A549 (cell line): ENCODE measurements around the gene MRGPRD. TPM values are rescaled to one million over a fixed set of nuclear protein-coding genes. Genes with fewer than 3 reads are reported as not detected.

ENCODE experiments used
- ATAC-seq, 2 experiments: fragments of 200-7000 bp in 1 of 2; fragments of >200 bp in 1 of 2; cut with Nextera tagmentation in 1 of 2; cut with Tn5 transposase in 1 of 2; 3 replicates each; pipeline versions ENCODE4 v1.8.0 to v1.9.1; 2018 to 2020; ENCODE audit warnings: mild to moderate bottlenecking in 1 of 2, moderate library complexity in 1 of 2
- CTCF ChIA-PET: fragments of 300-600 bp; sonication (Branson Sonifier 250); formaldehyde crosslinking; extraction: SDS; loops from one replicate; lab custom pipeline; 2021; ENCODE audit warnings: antibody characterized with exemption, inconsistent platforms; lab: Yijun Ruan, JAX
- POLR2A ChIA-PET: fragments of 350-600 bp; formaldehyde crosslinking; extraction: SDS; loops from one replicate; lab custom pipeline; 2021; ENCODE audit warnings: antibody characterized with exemption, inconsistent platforms; lab: Yijun Ruan, JAX
- DNase-seq, 2 experiments: peaks; one replicate each; pipeline versions ENCODE4 v3.0.0 to v3.0.0-alpha.2; 2011 to 2016; ENCODE audit warnings: low read depth in 1 of 2, low spot score in 1 of 2
- FAIRE-seq: peaks from 2 replicates; lab custom pipeline; 2011; peaks lifted over from hg19 to GRCh38; lab: Jason Lieb, UNC
- H3K27ac ChIP-seq, 2 experiments: fragments of >200 bp; sonication (Bioruptor Twin); formaldehyde crosslinking; 3 replicates each; pipeline ENCODE4 v1.5.1; 2016 to 2017
- H3K4me1 ChIP-seq: fragments of >200 bp; sonication (Bioruptor Twin); formaldehyde crosslinking; 3 replicates; pipeline ENCODE4 v1.6.1; 2016
- H3K4me2 ChIP-seq: fragments of >200 bp; sonication (Bioruptor Twin); formaldehyde crosslinking; 3 replicates; pipeline ENCODE4 v1.6.1; 2016
- H3K4me3 ChIP-seq: fragments of >200 bp; sonication (Bioruptor Twin); formaldehyde crosslinking; 3 replicates; pipeline ENCODE4 v1.5.1; 2016
- H3K9me3 ChIP-seq: fragments of >200 bp; sonication (Bioruptor Twin); formaldehyde crosslinking; 3 replicates; pipeline ENCODE4 v1.6.1; 2016
- ATOH8 ChIP-seq: fragments of 250-450 bp; sonication (Bioruptor Pico); IDR thresholded peaks from 2 replicates; pipeline ENCODE4 v1.5.0; 2020; ENCODE audit warnings: low read depth, mild to moderate bottlenecking, moderate library complexity
- BHLHE40 ChIP-seq: IDR thresholded peaks from 2 replicates; pipeline ENCODE4 v1.6.1; 2012; ENCODE audit warnings: low read depth, low read length, inconsistent platforms
- CHD2 ChIP-seq: fragments of 150-350 bp; IDR thresholded peaks from 2 replicates; pipeline ENCODE4 v1.6.1; 2014; ENCODE audit warnings: low read length; ENCODE audit not compliant: partially characterized antibody
- CTCF ChIP-seq: fragments of >200 bp; sonication (Bioruptor Twin); formaldehyde crosslinking; IDR thresholded peaks from 3 replicates; pipeline ENCODE4 v1.5.1; 2016
- EHF ChIP-seq: fragments of 250-450 bp; sonication (Bioruptor Pico); IDR thresholded peaks from 2 replicates; pipeline ENCODE4 v1.5.0; 2020; ENCODE audit warnings: mild to moderate bottlenecking
- EHMT2 ChIP-seq: fragments of 200-600 bp; sonication (generic); IDR thresholded peaks from 2 replicates; pipeline ENCODE4 v1.6.1; 2016; ENCODE audit warnings: antibody characterized with exemption, low read depth, mild to moderate bottlenecking, moderate library complexity
- FOSL2 ChIP-seq, 2 experiments: fragments of 450-650 bp in 1 of 2; fragments of >200 bp in 1 of 2; sonication (Bioruptor Twin) in 1 of 2; formaldehyde crosslinking; IDR thresholded peaks; 2 replicates each; pipeline versions ENCODE4 v1.5.0 to v1.6.1; 2016 to 2020; ENCODE audit warnings: mild to moderate bottlenecking in 1 of 2, moderate library complexity in 1 of 2
- FOXS1 ChIP-seq: fragments of 250-450 bp; sonication (Bioruptor Pico); IDR thresholded peaks from 2 replicates; pipeline ENCODE4 v1.5.0; 2020; ENCODE audit warnings: mild to moderate bottlenecking, moderate library complexity
- HMGXB4 ChIP-seq: fragments of 250-450 bp; sonication (Bioruptor Pico); IDR thresholded peaks from 2 replicates; pipeline ENCODE4 v1.5.0; 2021; ENCODE audit warnings: mild to moderate bottlenecking, moderate library complexity, borderline replicate concordance
- JUNB ChIP-seq: fragments of >200 bp; sonication (Bioruptor Twin); formaldehyde crosslinking; IDR thresholded peaks from 2 replicates; pipeline ENCODE4 v1.6.1; 2016
- KDM1A ChIP-seq: fragments of 200-600 bp; sonication (generic); IDR thresholded peaks from 2 replicates; pipeline ENCODE4 v1.6.1; 2016; ENCODE audit warnings: low read depth, mild to moderate bottlenecking
- KDM5A ChIP-seq: fragments of 200-600 bp; sonication (generic); IDR thresholded peaks from 2 replicates; pipeline ENCODE4 v1.6.1; 2016; ENCODE audit warnings: antibody characterized with exemption, mild to moderate bottlenecking
- MAFK ChIP-seq: fragments of 450-650 bp; IDR thresholded peaks from 2 replicates; pipeline ENCODE4 v1.6.1; 2014; ENCODE audit not compliant: partially characterized antibody
- MAX ChIP-seq: IDR thresholded peaks from 2 replicates; pipeline ENCODE4 v1.6.1; 2012
- MYC ChIP-seq: IDR thresholded peaks from 2 replicates; pipeline ENCODE4 v1.6.1; 2012; ENCODE audit warnings: mild to moderate bottlenecking, inconsistent platforms, low read length, improper control_type of control experiment, borderline replicate concordance
- NFE2L2 ChIP-seq: fragments of 150-350 bp; conservative IDR thresholded peaks from 2 replicates; pipeline ENCODE4 v1.6.1; 2014; ENCODE audit warnings: low read length
- NR3C1 ChIP-seq: fragments of >200 bp; sonication (Bioruptor Twin); formaldehyde crosslinking; IDR thresholded peaks from 3 replicates; pipeline ENCODE4 v1.6.1; 2017
- PBX3 ChIP-seq: IDR thresholded peaks from 2 replicates; pipeline ENCODE4 v1.6.1; 2012
- POLR2A ChIP-seq: IDR thresholded peaks from 2 replicates; pipeline ENCODE4 v1.6.1; 2012; ENCODE audit warnings: mild to moderate bottlenecking, low read length
- REST ChIP-seq: fragments of 200-600 bp; sonication (generic); IDR thresholded peaks from 2 replicates; pipeline ENCODE4 v1.6.1; 2016; ENCODE audit warnings: antibody characterized with exemption, mild to moderate bottlenecking, moderate library complexity
- ZFP36 ChIP-seq: fragments of 450-650 bp; IDR thresholded peaks from 2 replicates; pipeline ENCODE4 v1.6.1; 2014; ENCODE audit warnings: borderline replicate concordance; ENCODE audit not compliant: partially characterized antibody
- ZSCAN20 ChIP-seq: fragments of 250-450 bp; sonication (Bioruptor Pico); IDR thresholded peaks from 2 replicates; pipeline ENCODE4 v1.8.0; 2022; ENCODE audit warnings: mild to moderate bottlenecking, moderate library complexity
- polyA plus RNA-seq, 4 experiments: library from polyadenylated mRNA; depleted of rRNA in 3 of 4; stranded (reverse); fragments of >200 nt; fragmentation: RNase III in 1 of 4; extraction: RNeasy Plus Mini Kit Qiagen cat#74134 plus additional on column Dnase treatment in 1 of 4; gene quantifications; 2 replicates in 3 of 4; 3 replicates in 1 of 4; pipeline ENCODE4 v1.2.3, GENCODE V29; 2011 to 2017

The MRGPRD gene
- polyA plus RNA-seq, 2 of the 4 experiments (the other 2 are of a cell fraction) = not detected

GRCh38 chr11:68988491-68988890 lies 7.7 kb upstream of the MRGPRD start:
- ATAC-seq = no peak
- ChIA-PET CTCF (no interaction called here), POLR2A (no interaction called here)

GRCh38 chr11:68987211-68987610 lies 6.4 kb upstream of the MRGPRD start:
- H3K4me2 ChIP-seq = no peak overlapping the region
- ChIA-PET POLR2A (no interaction called here), CTCF (interaction anchor here (1.1 kb wide), 1 partner anchor 10 kb away, joined by 4 read pairs; no protein-coding TSS in a partner anchor)
- no peak overlapping the region for H3K27ac ChIP-seq
- H3K9me3 ChIP-seq = peaks cover 38% of the 10 kb centered on the region
- ATAC-seq = no peak
- H3K4me1 ChIP-seq = no peaks in the 10 kb centered on the region
- FAIRE-seq = no peak
- no peak overlapping the region for H3K4me3 ChIP-seq
- TF ChIP-seq EHMT2 (no peak), ATOH8 (CRISPR knock-in tag) (no peak), KDM5A (no peak), EHF (CRISPR knock-in tag) (no peak), ZFP36 (no peak), CTCF (no peak), PBX3 (no peak), REST (no peak), FOSL2 (IDR thresholded peaks at IDR 0.05) (no peak), FOSL2 (CRISPR knock-in tag; IDR thresholded peaks at IDR 0.05) (no peak), JUNB (no peak), CHD2 (no peak), KDM1A (no peak), NFE2L2 (no peak), ZSCAN20 (CRISPR knock-in tag) (no peak), NR3C1 (no peak)
- no peak for DNase-seq

More at GRCh38 chr11:68988491-68988890, 7.7 kb upstream of the MRGPRD start:
- Histone ChIP-seq H3K27ac (no peak overlapping the region), H3K4me1 (no peaks in the 10 kb centered on the region), H3K4me3 (no peak overlapping the region), H3K9me3 (peaks cover 31% of the 10 kb centered on the region), H3K4me2 (no peak overlapping the region)
- FAIRE-seq (no peak), DNase-seq (no peak)
- TF ChIP-seq MAX (no peak), POLR2A (no peak), EHF (CRISPR knock-in tag) (no peak), JUNB (no peak), HMGXB4 (CRISPR knock-in tag) (no peak), BHLHE40 (no peak), MYC (no peak), FOXS1 (CRISPR knock-in tag) (no peak), MAFK (no peak)
